WTC11 (cell line): ENCODE data around the gene TCF21. TPM values are rescaled to one million over a fixed set of nuclear protein-coding genes. Genes with fewer than 3 reads are reported as not detected.

Experiments
- ATAC-seq: fragments of 200-7000 bp; cut with Tn5 transposase; 2 replicates; pipeline ENCODE4 v1.10.0; 2021; ENCODE audit warnings: mild to moderate bottlenecking, moderate library complexity
- CTCF ChIA-PET: fragments of 300-600 bp; sonication (Branson Sonifier 250); formaldehyde crosslinking; loops from one replicate; lab custom pipeline; 2021; ENCODE audit warnings: antibody characterized with exemption; lab: Charles Lee
- POLR2A ChIA-PET: fragments of 350-600 bp; sonication (Branson Sonifier 250); formaldehyde crosslinking; loops from one replicate; lab custom pipeline; 2021; ENCODE audit warnings: antibody characterized with exemption; lab: Charles Lee
- DNase-seq: peaks from one replicate; pipeline ENCODE4 v3.0.0; 2021; ENCODE audit warnings: low spot score
- H3K27ac Mint-ChIP-seq: 2 replicates; pipeline ENCODE4 v1.8.0; 2021; ENCODE audit warnings: mixed read lengths
- H3K27me3 Mint-ChIP-seq: 2 replicates; pipeline ENCODE4 v1.8.0; 2021; ENCODE audit warnings: low read depth, mild to moderate bottlenecking, moderate library complexity, mixed read lengths
- H3K36me3 Mint-ChIP-seq: 2 replicates; pipeline ENCODE4 v1.8.0; 2021; ENCODE audit warnings: mixed read lengths
- H3K4me1 Mint-ChIP-seq: 2 replicates; pipeline ENCODE4 v1.8.0; 2022; ENCODE audit warnings: mixed read lengths
- H3K4me3 Mint-ChIP-seq: 2 replicates; pipeline ENCODE4 v1.8.0; 2021; ENCODE audit warnings: mild to moderate bottlenecking, moderate library complexity, mixed read lengths
- H3K9me3 Mint-ChIP-seq: 2 replicates; pipeline ENCODE4 v1.8.0; 2021; ENCODE audit warnings: mixed read lengths
- ATF2 ChIP-seq: sonication (generic); formaldehyde crosslinking; IDR thresholded peaks from 2 replicates; pipeline ENCODE4 v1.8.1; 2022; ENCODE audit warnings: low read depth, missing genetic modification reagents, borderline replicate concordance
- CDX4 ChIP-seq: fragments of 250-450 bp; sonication (Bioruptor Pico); IDR thresholded peaks from 2 replicates; pipeline ENCODE4 v1.9.0; 2021; ENCODE audit warnings: moderate library complexity, mild to moderate bottlenecking, inconsistent platforms, borderline replicate concordance
- CTCF ChIP-seq: fragments of 200-600 bp; IDR thresholded peaks from 2 replicates; pipeline ENCODE4 v1.8.0; 2022; ENCODE audit warnings: antibody characterized with exemption
- E2F5 ChIP-seq: sonication (generic); formaldehyde crosslinking; IDR thresholded peaks from 2 replicates; pipeline ENCODE4 v1.8.1; 2022; ENCODE audit warnings: mild to moderate bottlenecking, moderate library complexity, missing genetic modification reagents
- EMX1 ChIP-seq: fragments of 250-450 bp; sonication (Bioruptor Pico); IDR thresholded peaks from 2 replicates; pipeline ENCODE4 v1.8.0; 2021; ENCODE audit warnings: mild to moderate bottlenecking
- ESRRA ChIP-seq: sonication (generic); formaldehyde crosslinking; IDR thresholded peaks from 2 replicates; pipeline ENCODE4 v1.8.1; 2022; ENCODE audit warnings: mild to moderate bottlenecking, missing genetic modification reagents, borderline replicate concordance
- ETV6 ChIP-seq: sonication (generic); formaldehyde crosslinking; IDR thresholded peaks from 2 replicates; pipeline ENCODE4 v1.8.1; 2022; ENCODE audit warnings: mild to moderate bottlenecking, missing genetic modification reagents
- GRHL2 ChIP-seq: fragments of 250-450 bp; sonication (Bioruptor Pico); IDR thresholded peaks from 2 replicates; pipeline ENCODE4 v1.8.0; 2022; ENCODE audit warnings: mild to moderate bottlenecking, moderate library complexity; ENCODE audit not compliant: insufficient replicate concordance, severe bottlenecking
- GTF2I ChIP-seq: fragments of 250-450 bp; sonication (Bioruptor Pico); conservative IDR thresholded peaks from 2 replicates; pipeline ENCODE4 v1.4.0; 2021; ENCODE audit warnings: mild to moderate bottlenecking
- IRF2 ChIP-seq: sonication (generic); formaldehyde crosslinking; IDR thresholded peaks from 2 replicates; pipeline ENCODE4 v1.8.0; 2022; ENCODE audit warnings: low read depth, missing genetic modification reagents, borderline replicate concordance
- JAZF1 ChIP-seq: fragments of 250-450 bp; sonication (Bioruptor Pico); IDR thresholded peaks from 2 replicates; pipeline ENCODE4 v1.9.0; 2021; ENCODE audit warnings: moderate library complexity, mild to moderate bottlenecking, inconsistent platforms
- KAT7 ChIP-seq: sonication (generic); formaldehyde crosslinking; IDR thresholded peaks from 2 replicates; pipeline ENCODE4 v1.8.1; 2023; ENCODE audit warnings: missing genetic modification reagents, mild to moderate bottlenecking, borderline replicate concordance
- NFYB ChIP-seq: sonication (generic); formaldehyde crosslinking; conservative IDR thresholded peaks from 2 replicates; pipeline ENCODE4 v1.8.0; 2022; ENCODE audit warnings: low read depth, missing genetic modification reagents
- SMAD4 ChIP-seq: sonication (generic); formaldehyde crosslinking; IDR thresholded peaks from 2 replicates; pipeline ENCODE4 v1.8.0; 2022; ENCODE audit warnings: mild to moderate bottlenecking, missing genetic modification reagents
- STAT6 ChIP-seq: sonication (generic); formaldehyde crosslinking; conservative IDR thresholded peaks from 2 replicates; pipeline ENCODE4 v1.8.1; 2023; ENCODE audit warnings: mild to moderate bottlenecking, low read depth, missing genetic modification reagents, moderate library complexity
- TP53 ChIP-seq: sonication (generic); formaldehyde crosslinking; IDR thresholded peaks from 2 replicates; pipeline ENCODE4 v1.8.1; 2023; ENCODE audit warnings: mild to moderate bottlenecking, missing genetic modification reagents
- ZNF121 ChIP-seq: sonication (generic); formaldehyde crosslinking; IDR thresholded peaks from 2 replicates; pipeline ENCODE4 v1.8.0; 2023; ENCODE audit warnings: missing genetic modification reagents
- ZNF138 ChIP-seq: sonication (generic); formaldehyde crosslinking; conservative IDR thresholded peaks from 2 replicates; pipeline ENCODE4 v1.8.1; 2022; ENCODE audit warnings: mild to moderate bottlenecking, moderate library complexity, missing genetic modification reagents
- ZNF317 ChIP-seq: sonication (generic); formaldehyde crosslinking; IDR thresholded peaks from 2 replicates; pipeline ENCODE4 v1.8.1; 2023; ENCODE audit warnings: low read depth, mild to moderate bottlenecking, moderate library complexity, missing genetic modification reagents, borderline replicate concordance
- ZNF396 ChIP-seq: fragments of 250-450 bp; sonication (Bioruptor Pico); IDR thresholded peaks from 2 replicates; pipeline ENCODE4 v1.8.0; 2021; ENCODE audit warnings: mild to moderate bottlenecking, moderate library complexity, borderline replicate concordance
- ZNF671 ChIP-seq: fragments of 250-450 bp; sonication (Bioruptor Pico); IDR thresholded peaks from 2 replicates; pipeline ENCODE4 v1.8.0; 2021; ENCODE audit warnings: mild to moderate bottlenecking
- ZSCAN18 ChIP-seq: fragments of 250-450 bp; sonication (Bioruptor Pico); IDR thresholded peaks from 2 replicates; pipeline ENCODE4 v2.1.2; 2022; ENCODE audit warnings: mild to moderate bottlenecking, moderate library complexity
- total RNA-seq: library from RNA; stranded (reverse); gene quantifications from 3 replicates; pipeline ENCODE4 v1.2.3, GENCODE V29; 2021

Gene TCF21
- total RNA-seq, 1 experiment from 2014 or later, result 0.22 TPM

- ATAC-seq (no peak), DNase-seq (no peak)
- Mint-ChIP-seq H3K27ac (no peak overlapping the region), H3K4me1 (peaks cover 8% of the 10 kb centered on the region), H3K4me3 (no peak overlapping the region), H3K36me3 (no peaks in the 10 kb centered on the region), H3K27me3 (no peaks in the 10 kb centered on the region), H3K9me3 (no peaks in the 10 kb centered on the region)
- ChIA-PET CTCF (interaction anchor here (1.1 kb wide), 1 partner anchor 39 kb away, joined by 4 read pairs; no protein-coding TSS in a partner anchor), POLR2A (no interaction called here)
- TF ChIP-seq CDX4 (CRISPR knock-in tag) (no peak), ZNF121 (CRISPR knock-in tag) (no peak), ZNF671 (no peak), IRF2 (CRISPR knock-in tag) (no peak), E2F5 (CRISPR knock-in tag) (no peak), EMX1 (CRISPR knock-in tag) (no peak), TP53 (CRISPR knock-in tag) (no peak), ESRRA (CRISPR knock-in tag) (no peak), CTCF (no peak), ZNF396 (CRISPR knock-in tag) (no peak), GRHL2 (CRISPR knock-in tag) (no peak), SMAD4 (CRISPR knock-in tag) (no peak), ZNF317 (CRISPR knock-in tag) (no peak)
These were observed 11.8 kb upstream of the TCF21 start for GRCh38 chr6:133877116-133877515.

- DNase-seq (no peak), ATAC-seq (no peak)
- Mint-ChIP-seq H3K4me3 (no peak overlapping the region), H3K4me1 (peaks cover 8% of the 10 kb centered on the region), H3K27me3 (no peaks in the 10 kb centered on the region), H3K27ac (no peak overlapping the region), H3K9me3 (no peaks in the 10 kb centered on the region), H3K36me3 (no peaks in the 10 kb centered on the region)
- POLR2A ChIA-PET, result no interaction called here
- CTCF ChIA-PET, result interaction anchor here (1.4 kb wide), 1 partner anchor 42 kb away, joined by 3 read pairs; no protein-coding TSS in a partner anchor
- TF ChIP-seq ETV6, result no peak
- no peak for TF ChIP-seq ATF2 (CRISPR knock-in tag)
- no peak for TF ChIP-seq ZSCAN18 (CRISPR knock-in tag)
- no peak for TF ChIP-seq CTCF
- no peak for TF ChIP-seq ZNF138 (CRISPR knock-in tag)
- no peak for TF ChIP-seq GTF2I
- TF ChIP-seq NFYB (CRISPR knock-in tag), result no peak
- TF ChIP-seq JAZF1, result no peak
- TF ChIP-seq TP53 (CRISPR knock-in tag), result no peak
- TF ChIP-seq STAT6 (CRISPR knock-in tag), result no peak
- TF ChIP-seq KAT7 (CRISPR knock-in tag), result no peak
These were observed 8.9 kb upstream of the TCF21 start for GRCh38 chr6:133880006-133880405.
